HEK293 (cell line): ENCODE data around the gene CLCN1.

Experiments used
- CTCF ChIA-PET: fragments of 350-600 bp; formaldehyde crosslinking; extraction: SDS; loops from one replicate; lab custom pipeline; 2021; ENCODE audit warnings: antibody characterized with exemption; lab: Yijun Ruan, JAX
- POLR2A ChIA-PET: fragments of 300-600 bp; formaldehyde crosslinking; extraction: SDS; loops from one replicate; lab custom pipeline; 2020; ENCODE audit warnings: antibody characterized with exemption, inconsistent platforms; lab: Yijun Ruan, JAX
- H3K27ac ChIP-seq: fragments of 200-500 bp; sonication (Bioruptor generic); 2 replicates; pipeline ENCODE4 v1.5.1; 2014; ENCODE audit warnings: low read depth, low read length, control low read depth, inconsistent platforms; ENCODE audit errors: extremely low read depth
- H3K36me3 ChIP-seq, 2 experiments: fragments of 200-500 bp in 1 of 2; sonication (Bioruptor generic) in 1 of 2; 1 replicate in 1 of 2; 2 replicates in 1 of 2; pipeline ENCODE4 v1.5.1; 2014 to 2017; ENCODE audit warnings: inconsistent platforms in 2 of 2, low read length in 2 of 2; ENCODE audit not compliant: control insufficient read depth in 2 of 2, insufficient read depth in 1 of 2
- H3K4me1 ChIP-seq: fragments of 200-500 bp; sonication (Bioruptor generic); 2 replicates; pipeline ENCODE4 v1.5.1; 2014; ENCODE audit warnings: mild to moderate bottlenecking, low read length, inconsistent platforms; ENCODE audit not compliant: control insufficient read depth, insufficient read depth
- H3K4me3 ChIP-seq: 2 replicates; pipeline ENCODE4 v1.5.1; 2011; ENCODE audit warnings: low read depth, mild to moderate bottlenecking, control low read depth, low read length, moderate library complexity
- H3K9me3 ChIP-seq: fragments of 200-500 bp; sonication (Bioruptor generic); 2 replicates; pipeline ENCODE4 v1.5.1; 2014; ENCODE audit warnings: low read depth, low read length, inconsistent platforms; ENCODE audit not compliant: control insufficient read depth, insufficient read depth
- GLIS2 ChIP-seq: fragments of 450-650 bp; formaldehyde crosslinking; IDR thresholded peaks from 2 replicates; pipeline ENCODE4 v1.5.1; 2016; ENCODE audit warnings: missing biosample characterization, missing genetic modification characterization
- MZF1 ChIP-seq: fragments of 450-650 bp; formaldehyde crosslinking; IDR thresholded peaks from 2 replicates; pipeline ENCODE4 v1.5.1; 2017; ENCODE audit warnings: missing biosample characterization, missing genetic modification characterization, borderline replicate concordance
- OVOL3 ChIP-seq: fragments of 450-650 bp; formaldehyde crosslinking; IDR thresholded peaks from 2 replicates; pipeline ENCODE4 v1.5.1; 2016; ENCODE audit warnings: missing biosample characterization, missing genetic modification characterization
- RBAK ChIP-seq: fragments of 450-650 bp; formaldehyde crosslinking; IDR thresholded peaks from 2 replicates; pipeline ENCODE4 v1.5.1; 2016; ENCODE audit warnings: missing biosample characterization, missing genetic modification characterization
- SP3 ChIP-seq: fragments of 450-650 bp; formaldehyde crosslinking; IDR thresholded peaks from 2 replicates; pipeline ENCODE4 v1.5.1; 2016; ENCODE audit warnings: missing biosample characterization, missing genetic modification characterization
- ZBTB17 ChIP-seq: fragments of 450-650 bp; formaldehyde crosslinking; IDR thresholded peaks from 2 replicates; pipeline ENCODE4 v1.5.1; 2016; ENCODE audit warnings: missing biosample characterization, missing genetic modification characterization
- ZNF169 ChIP-seq: fragments of 450-650 bp; formaldehyde crosslinking; IDR thresholded peaks from 2 replicates; pipeline ENCODE4 v1.5.1; 2016; ENCODE audit warnings: missing biosample characterization, missing genetic modification characterization
- ZNF18 ChIP-seq: fragments of 450-650 bp; formaldehyde crosslinking; IDR thresholded peaks from 2 replicates; pipeline ENCODE4 v1.5.1; 2016; ENCODE audit warnings: missing biosample characterization, missing genetic modification characterization
- ZNF211 ChIP-seq: fragments of 450-650 bp; formaldehyde crosslinking; IDR thresholded peaks from 2 replicates; pipeline ENCODE4 v1.5.1; 2016; ENCODE audit warnings: low read depth, missing biosample characterization, missing genetic modification characterization
- ZNF248 ChIP-seq: fragments of 450-650 bp; formaldehyde crosslinking; IDR thresholded peaks from 2 replicates; pipeline ENCODE4 v1.5.1; 2017; ENCODE audit warnings: missing biosample characterization, missing genetic modification characterization
- ZNF324 ChIP-seq: fragments of 450-650 bp; formaldehyde crosslinking; IDR thresholded peaks from 2 replicates; pipeline ENCODE4 v1.5.1; 2016; ENCODE audit warnings: missing biosample characterization, missing genetic modification characterization
- ZNF394 ChIP-seq: fragments of 450-650 bp; formaldehyde crosslinking; IDR thresholded peaks from 2 replicates; pipeline ENCODE4 v1.5.1; 2016; ENCODE audit warnings: missing biosample characterization, missing genetic modification characterization, mild to moderate bottlenecking, moderate library complexity, borderline replicate concordance
- ZNF404 ChIP-seq: fragments of 450-650 bp; formaldehyde crosslinking; IDR thresholded peaks from 2 replicates; pipeline ENCODE4 v1.5.1; 2017; ENCODE audit warnings: missing biosample characterization, missing genetic modification characterization
- ZNF416 ChIP-seq: fragments of 450-650 bp; formaldehyde crosslinking; IDR thresholded peaks from 2 replicates; pipeline ENCODE4 v1.5.1; 2016; ENCODE audit warnings: missing biosample characterization, missing genetic modification characterization
- ZNF560 ChIP-seq: fragments of 450-650 bp; formaldehyde crosslinking; IDR thresholded peaks from 2 replicates; pipeline ENCODE4 v1.5.1; 2017; ENCODE audit warnings: missing biosample characterization, missing genetic modification characterization, borderline replicate concordance
- ZNF596 ChIP-seq: fragments of 450-650 bp; IDR thresholded peaks from 2 replicates; pipeline ENCODE4 v1.5.0; 2018; ENCODE audit warnings: missing biosample characterization, mild to moderate bottlenecking, missing genetic modification characterization, moderate library complexity
- ZNF629 ChIP-seq: fragments of 450-650 bp; formaldehyde crosslinking; IDR thresholded peaks from 2 replicates; pipeline ENCODE4 v1.5.1; 2017; ENCODE audit warnings: missing biosample characterization, missing genetic modification characterization
- ZNF670 ChIP-seq: fragments of 450-650 bp; formaldehyde crosslinking; IDR thresholded peaks from 2 replicates; pipeline ENCODE4 v1.5.1; 2016; ENCODE audit warnings: missing biosample characterization, missing genetic modification characterization, low read depth
- ZNF701 ChIP-seq: fragments of 450-650 bp; formaldehyde crosslinking; IDR thresholded peaks from 2 replicates; pipeline ENCODE4 v1.5.1; 2016; ENCODE audit warnings: missing biosample characterization, missing genetic modification characterization
- ZNF791 ChIP-seq: fragments of 450-650 bp; formaldehyde crosslinking; IDR thresholded peaks from 2 replicates; pipeline ENCODE4 v1.5.1; 2016; ENCODE audit warnings: missing biosample characterization, missing genetic modification characterization
- ZNF792 ChIP-seq: fragments of 450-650 bp; formaldehyde crosslinking; IDR thresholded peaks from 2 replicates; pipeline ENCODE4 v1.5.1; 2016; ENCODE audit warnings: missing biosample characterization, missing genetic modification characterization
- ZSCAN30 ChIP-seq: fragments of 450-650 bp; IDR thresholded peaks from 2 replicates; pipeline ENCODE4 v1.5.1; 2018; ENCODE audit warnings: missing biosample characterization, mild to moderate bottlenecking, missing genetic modification characterization, moderate library complexity
- TF ChIP-seq, protein P1 (sequence below): fragments of 450-650 bp; formaldehyde crosslinking; IDR thresholded peaks from 2 replicates; pipeline ENCODE4 v1.5.1; 2016; ENCODE audit warnings: missing biosample characterization, missing genetic modification characterization
- TF ChIP-seq, protein P2 (sequence below): fragments of 450-650 bp; formaldehyde crosslinking; IDR thresholded peaks from 2 replicates; pipeline ENCODE4 v1.5.1; 2016; ENCODE audit warnings: missing biosample characterization, missing genetic modification characterization

The CLCN1 gene

DNA sequence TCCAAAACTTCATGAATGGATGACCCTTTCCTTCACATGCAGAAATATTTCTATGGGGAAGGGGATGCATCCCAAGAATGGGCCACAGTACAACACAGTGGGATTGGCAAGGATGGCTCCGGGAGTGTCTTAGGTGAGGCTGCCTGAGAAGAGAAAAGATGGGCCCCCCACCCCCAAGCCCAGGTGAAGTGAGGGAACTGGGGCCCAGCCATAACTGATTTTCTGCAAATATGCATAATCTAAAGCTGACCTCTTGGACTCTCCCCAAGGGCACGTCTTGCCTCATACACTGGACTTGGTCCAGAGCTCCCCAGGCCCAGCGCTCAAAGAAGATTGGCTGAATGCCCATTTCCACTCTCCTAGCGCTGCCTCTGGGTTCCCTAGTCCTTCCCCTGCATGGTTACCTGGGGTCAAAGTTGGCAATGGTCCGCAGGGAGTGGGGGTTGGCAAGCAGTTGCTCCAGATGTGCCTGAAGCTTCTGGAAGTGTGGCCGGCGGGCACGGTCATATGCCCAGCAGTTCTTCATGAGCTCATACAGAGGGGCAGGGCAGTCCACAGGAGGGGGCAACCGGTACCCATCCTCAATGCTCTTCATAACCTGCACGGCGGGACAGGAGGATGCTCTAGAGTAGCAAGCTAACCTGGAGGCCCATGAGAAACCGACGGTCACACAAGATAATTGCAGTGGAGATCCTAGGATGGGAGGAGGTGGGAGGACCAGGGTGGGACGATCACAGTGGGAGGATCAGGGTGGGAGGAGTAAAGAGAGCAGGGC lies 77.5 kb downstream of the CLCN1 start (continued):
- no peak for TF ChIP-seq ZNF791 (tag by site-specific recombination)
- TF ChIP-seq RBAK = no peak
- no peak for TF ChIP-seq ZNF248

DNA sequence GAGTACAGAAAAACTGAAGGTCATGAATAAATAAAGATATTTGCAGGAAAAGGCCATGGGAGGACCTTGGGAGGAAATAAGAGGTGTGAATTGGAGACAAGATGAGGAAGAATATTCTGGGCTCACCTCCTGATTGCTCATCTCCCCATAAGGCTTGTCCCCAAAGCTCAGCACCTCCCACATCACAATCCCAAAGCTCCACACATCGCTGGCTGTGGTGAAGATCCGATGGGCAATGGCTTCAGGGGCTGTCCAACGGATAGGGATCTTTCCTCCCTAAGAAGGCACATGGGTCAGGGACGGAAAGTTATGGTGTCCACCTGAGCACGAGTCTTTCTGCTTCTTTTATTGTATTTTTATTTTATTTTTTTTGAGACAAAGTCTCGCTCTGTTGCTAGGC lies 78.2 kb downstream of the CLCN1 start:
- Histone ChIP-seq H3K27ac (no peak overlapping the region), H3K4me1 (no peaks in the 10 kb centered on the region), H3K4me3 (no peak overlapping the region), H3K36me3 (peaks cover 0 to 35% of the 10 kb centered on the region in 2 experiments; a peak in 1 of 3 replicates), H3K9me3 (no peaks in the 10 kb centered on the region)
- CTCF ChIA-PET = interaction anchor here (0.6 to 2.2 kb wide), 4 partner anchors 10 to 69 kb away, joined by 3 to 7 read pairs (median 5); no protein-coding TSS in a partner anchor
- POLR2A ChIA-PET = interaction anchor here (1.6 to 2.4 kb wide), 3 partner anchors 10 to 13 kb away, joined by 6 to 10 read pairs (median 7); no protein-coding TSS in a partner anchor
- TF ChIP-seq MZF1 (tag by site-specific recombination) (peak; percentile 75; the same call in 1 of the 2 replicates), ZNF701 (tag by site-specific recombination) (no peak)

GRCh38 chr7:143394777-143395176 lies 78.9 kb downstream of the CLCN1 start:
- POLR2A ChIA-PET = no interaction called here
- CTCF ChIA-PET = interaction anchor here (0.6 kb wide), 1 partner anchor 490 kb away, joined by 4 read pairs; no protein-coding TSS in a partner anchor
- Histone ChIP-seq H3K4me3 (no peak overlapping the region), H3K9me3 (no peaks in the 10 kb centered on the region), H3K27ac (no peak overlapping the region), H3K4me1 (no peaks in the 10 kb centered on the region), H3K36me3 (peaks cover 0 to 28% of the 10 kb centered on the region in 2 experiments; a peak in 1 of 3 replicates)
- TF ChIP-seq ZNF324 (tag by site-specific recombination) (no peak), ZBTB17 (no peak), ZNF596 (no peak), ZNF670 (no peak), ZNF560 (tag by site-specific recombination) (no peak), ZNF416 (tag by site-specific recombination) (no peak), ZNF792 (tag by site-specific recombination) (no peak), OVOL3 (tag by site-specific recombination) (no peak), ZNF169 (tag by site-specific recombination) (no peak), ZNF394 (tag by site-specific recombination) (no peak), ZNF629 (tag by site-specific recombination) (no peak), ZNF211 (tag by site-specific recombination) (no peak), ZNF404 (tag by site-specific recombination) (no peak), ZNF18 (tag by site-specific recombination) (no peak), ZSCAN30 (tag by site-specific recombination) (no peak), GLIS2 (tag by site-specific recombination) (no peak), SP3 (tag by site-specific recombination) (no peak)
- TF ChIP-seq, protein P1, sequence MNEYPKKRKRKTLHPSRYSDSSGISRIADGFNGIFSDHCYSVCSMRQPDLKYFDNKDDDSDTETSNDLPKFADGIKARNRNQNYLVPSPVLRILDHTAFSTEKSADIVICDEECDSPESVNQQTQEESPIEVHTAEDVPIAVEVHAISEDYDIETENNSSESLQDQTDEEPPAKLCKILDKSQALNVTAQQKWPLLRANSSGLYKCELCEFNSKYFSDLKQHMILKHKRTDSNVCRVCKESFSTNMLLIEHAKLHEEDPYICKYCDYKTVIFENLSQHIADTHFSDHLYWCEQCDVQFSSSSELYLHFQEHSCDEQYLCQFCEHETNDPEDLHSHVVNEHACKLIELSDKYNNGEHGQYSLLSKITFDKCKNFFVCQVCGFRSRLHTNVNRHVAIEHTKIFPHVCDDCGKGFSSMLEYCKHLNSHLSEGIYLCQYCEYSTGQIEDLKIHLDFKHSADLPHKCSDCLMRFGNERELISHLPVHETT (tag by site-specific recombination) = no peak
- TF ChIP-seq, protein P2, sequence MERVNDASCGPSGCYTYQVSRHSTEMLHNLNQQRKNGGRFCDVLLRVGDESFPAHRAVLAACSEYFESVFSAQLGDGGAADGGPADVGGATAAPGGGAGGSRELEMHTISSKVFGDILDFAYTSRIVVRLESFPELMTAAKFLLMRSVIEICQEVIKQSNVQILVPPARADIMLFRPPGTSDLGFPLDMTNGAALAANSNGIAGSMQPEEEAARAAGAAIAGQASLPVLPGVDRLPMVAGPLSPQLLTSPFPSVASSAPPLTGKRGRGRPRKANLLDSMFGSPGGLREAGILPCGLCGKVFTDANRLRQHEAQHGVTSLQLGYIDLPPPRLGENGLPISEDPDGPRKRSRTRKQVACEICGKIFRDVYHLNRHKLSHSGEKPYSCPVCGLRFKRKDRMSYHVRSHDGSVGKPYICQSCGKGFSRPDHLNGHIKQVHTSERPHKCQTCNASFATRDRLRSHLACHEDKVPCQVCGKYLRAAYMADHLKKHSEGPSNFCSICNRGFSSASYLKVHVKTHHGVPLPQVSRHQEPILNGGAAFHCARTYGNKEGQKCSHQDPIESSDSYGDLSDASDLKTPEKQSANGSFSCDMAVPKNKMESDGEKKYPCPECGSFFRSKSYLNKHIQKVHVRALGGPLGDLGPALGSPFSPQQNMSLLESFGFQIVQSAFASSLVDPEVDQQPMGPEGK (tag by site-specific recombination) = no peak
